NCI-H774 (cell line): ENCODE results near the gene GTPBP1.

ENCODE experiments used
- DNase-seq: peaks from one replicate; lab custom pipeline; 2025; lab: John Stamatoyannopoulos, UW

Gene GTPBP1

GRCh38 chr22:38760477-38761201, 54.9 kb downstream of the GTPBP1 start:
- DNase-seq = no peak

- DNase-seq = no peak
Observed at GRCh38 chr22:38761202-38762162, 55.7 kb downstream of the GTPBP1 start.

GRCh38 chr22:38762551-38762983, 56.8 kb downstream of the GTPBP1 start:
- DNase-seq = no peak

GRCh38 chr22:38766076-38766777, 60.5 kb downstream of the GTPBP1 start:
- peak; percentile 18 for DNase-seq

- no peak for DNase-seq
Observed at GRCh38 chr22:38767313-38767712, 61.6 kb downstream of the GTPBP1 start.

GRCh38 chr22:38768036-38768435, 62.3 kb downstream of the GTPBP1 start:
- no peak for DNase-seq

GRCh38 chr22:38770257-38770949, 64.7 kb downstream of the GTPBP1 start:
- no peak for DNase-seq

- no peak for DNase-seq
Observed at GRCh38 chr22:38772623-38772873, 66.8 kb downstream of the GTPBP1 start.

GRCh38 chr22:38773363-38773946, 67.7 kb downstream of the GTPBP1 start:
- no peak for DNase-seq

GRCh38 chr22:38774496-38775166, 68.9 kb downstream of the GTPBP1 start:
- DNase-seq = no peak

- no peak for DNase-seq
Observed at GRCh38 chr22:38775656-38776055, 69.9 kb downstream of the GTPBP1 start.

- DNase-seq = no peak
Observed at GRCh38 chr22:38776086-38776485, 70.3 kb downstream of the GTPBP1 start.

GRCh38 chr22:38777087-38777671, 71.4 kb downstream of the GTPBP1 start:
- DNase-seq = no peak

GRCh38 chr22:38781033-38781432, 75.3 kb downstream of the GTPBP1 start:
- no peak for DNase-seq

GRCh38 chr22:38782402-38783094, 76.8 kb downstream of the GTPBP1 start:
- no peak for DNase-seq
